GM20000 (cell line): ENCODE measurements around the gene HHAT.

ENCODE experiments used
- DNase-seq: peaks from one replicate; pipeline ENCODE4 v3.0.0; 2012; ENCODE audit warnings: low spot score
- CTCF ChIP-seq: IDR thresholded peaks from 2 replicates; pipeline ENCODE4 v1.5.1; 2012; ENCODE audit warnings: mild to moderate bottlenecking, control low read depth; ENCODE audit errors: extremely low read depth, missing control alignments

Gene HHAT

GRCh38 chr1:210541680-210542358 lies 213.1 kb downstream of the HHAT start:
- no peak for TF ChIP-seq CTCF
- no peak for DNase-seq

GRCh38 chr1:210551899-210552298 lies 223.2 kb downstream of the HHAT start:
- DNase-seq, result no peak
- TF ChIP-seq CTCF, result no peak

- no peak for DNase-seq
- TF ChIP-seq CTCF, result no peak
Measured at GRCh38 chr1:210553711-210554110, 225.0 kb downstream of the HHAT start.

GRCh38 chr1:210554382-210554781 lies 225.7 kb downstream of the HHAT start:
- TF ChIP-seq CTCF, result no peak

GRCh38 chr1:210556475-210556874 lies 227.8 kb downstream of the HHAT start:
- DNase-seq, result no peak
- TF ChIP-seq CTCF, result no peak

More at GRCh38 chr1:210554382-210554781, 225.7 kb downstream of the HHAT start:
- DNase-seq, result no peak

- no peak for DNase-seq
- TF ChIP-seq CTCF, result no peak
Measured at GRCh38 chr1:210557426-210558077, 228.8 kb downstream of the HHAT start.

GRCh38 chr1:210558302-210558701 lies 229.6 kb downstream of the HHAT start:
- no peak for DNase-seq
- no peak for TF ChIP-seq CTCF
